Fibroblast of lung (primary cell): ENCODE data around the gene PRPSAP2.
"Not testable (repeated sequence)": the region's sequence is repeated elsewhere in the genome, so short reads cannot be mapped to it uniquely, and the experiment has no call there.

Experiments used
- EZH2 ChIP-seq: IDR thresholded peaks from 2 replicates; pipeline ENCODE4 v1.5.1; 2012; ENCODE audit warnings: low read length, control low read depth, mild to moderate bottlenecking; ENCODE audit errors: missing control alignments
- TF ChIP-seq, protein P1 (sequence below), 2 donors: IDR thresholded peaks in 1 of 2; conservative IDR thresholded peaks in 1 of 2; 1 replicate in 1 of 2; 2 replicates in 1 of 2; pipeline ENCODE4 v1.5.1; 2011 to 2012; ENCODE audit warnings: low read length in 2 of 2, control low read depth in 1 of 2, inconsistent platforms in 1 of 2, low read depth in 1 of 2, mild to moderate bottlenecking in 1 of 2

DNA sequence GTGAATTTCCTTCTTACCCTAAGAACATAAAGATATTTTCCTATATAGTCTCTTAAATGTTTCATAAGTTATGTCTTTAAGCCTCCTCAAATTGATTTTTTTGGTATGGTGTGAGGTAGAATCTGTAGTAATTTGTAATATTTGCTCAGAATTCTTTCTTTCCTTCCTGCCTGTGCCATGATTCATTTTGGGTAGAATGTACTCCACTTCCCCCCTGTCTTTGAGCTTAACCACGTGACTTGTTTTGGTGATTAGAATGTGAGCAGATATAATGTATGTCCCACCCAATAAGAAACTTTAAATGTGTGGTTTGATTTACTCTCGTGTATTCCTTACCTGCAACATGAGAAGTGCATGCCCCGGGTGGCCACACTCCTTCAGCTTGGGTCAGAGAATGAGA is 36.5 kb upstream of the PRPSAP2 start:
- TF ChIP-seq, protein P1, sequence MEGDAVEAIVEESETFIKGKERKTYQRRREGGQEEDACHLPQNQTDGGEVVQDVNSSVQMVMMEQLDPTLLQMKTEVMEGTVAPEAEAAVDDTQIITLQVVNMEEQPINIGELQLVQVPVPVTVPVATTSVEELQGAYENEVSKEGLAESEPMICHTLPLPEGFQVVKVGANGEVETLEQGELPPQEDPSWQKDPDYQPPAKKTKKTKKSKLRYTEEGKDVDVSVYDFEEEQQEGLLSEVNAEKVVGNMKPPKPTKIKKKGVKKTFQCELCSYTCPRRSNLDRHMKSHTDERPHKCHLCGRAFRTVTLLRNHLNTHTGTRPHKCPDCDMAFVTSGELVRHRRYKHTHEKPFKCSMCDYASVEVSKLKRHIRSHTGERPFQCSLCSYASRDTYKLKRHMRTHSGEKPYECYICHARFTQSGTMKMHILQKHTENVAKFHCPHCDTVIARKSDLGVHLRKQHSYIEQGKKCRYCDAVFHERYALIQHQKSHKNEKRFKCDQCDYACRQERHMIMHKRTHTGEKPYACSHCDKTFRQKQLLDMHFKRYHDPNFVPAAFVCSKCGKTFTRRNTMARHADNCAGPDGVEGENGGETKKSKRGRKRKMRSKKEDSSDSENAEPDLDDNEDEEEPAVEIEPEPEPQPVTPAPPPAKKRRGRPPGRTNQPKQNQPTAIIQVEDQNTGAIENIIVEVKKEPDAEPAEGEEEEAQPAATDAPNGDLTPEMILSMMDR (conservative IDR thresholded peaks at IDR 0.05 in 1 of 2, IDR thresholded peaks at IDR 0.05 in 1 of 2; ENCODE audit: low read depth in 1 of 2, low read length in 2 of 2) = not testable (repeated sequence)
- not testable (repeated sequence) for TF ChIP-seq EZH2
